HFF-Myc (cell line): ENCODE measurements around the gene KIAA0232.

Experiments used
- DNase-seq: peaks from one replicate; pipeline ENCODE4 v3.0.0-alpha.2; 2011; ENCODE audit warnings: low read depth; ENCODE audit errors: extremely low read depth
- H3K4me3 ChIP-seq: replicated peaks from 2 replicates; pipeline ENCODE4 v1.5.1; 2011; ENCODE audit warnings: low read depth, mild to moderate bottlenecking, control low read depth, low read length
- TF ChIP-seq, protein P1 (sequence below): IDR thresholded peaks from 2 replicates; pipeline ENCODE4 v1.5.1; 2012; ENCODE audit warnings: mild to moderate bottlenecking, low read depth, low read length, control low read depth; ENCODE audit errors: missing control alignments

The KIAA0232 gene

DNA sequence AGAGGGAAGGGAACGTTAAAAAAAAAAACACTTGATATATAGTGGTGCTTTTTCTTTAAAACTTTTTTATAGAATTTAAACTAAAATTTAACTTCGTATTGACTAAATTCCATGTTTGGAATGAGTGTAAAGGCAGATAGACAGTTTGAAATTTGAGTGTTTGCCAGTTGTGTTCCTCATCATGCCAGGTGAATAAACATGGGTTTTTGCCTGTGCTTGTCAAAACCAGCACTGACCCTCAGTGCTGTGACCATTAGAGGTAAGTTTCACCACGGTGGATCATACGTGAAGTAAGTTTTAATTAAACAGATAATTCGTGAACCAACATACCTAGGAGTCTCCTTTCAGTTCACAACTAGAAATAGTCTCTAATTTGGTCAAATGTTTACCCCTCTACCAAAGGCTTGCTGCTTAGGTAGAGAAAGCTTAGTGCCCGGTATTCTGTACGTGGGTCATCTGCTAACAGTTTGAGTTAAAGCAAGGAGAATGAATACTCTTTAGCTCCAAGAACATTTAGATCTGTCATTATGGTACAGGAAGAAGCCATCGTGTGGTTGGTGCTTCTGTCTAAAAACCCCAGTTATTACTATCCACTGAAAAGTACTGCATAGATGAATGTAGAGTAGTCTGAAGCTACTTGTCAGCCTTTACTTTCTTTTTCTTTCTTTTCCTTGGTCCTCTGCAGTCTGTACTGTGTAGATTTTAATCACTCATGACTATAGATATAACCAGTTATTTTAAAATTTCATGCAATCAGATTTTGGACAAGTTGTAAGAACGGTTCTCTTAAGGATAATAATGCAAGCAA lies 32.7 kb downstream of the KIAA0232 start:
- H3K4me3 ChIP-seq, result no peak overlapping the region
- TF ChIP-seq, protein P1, sequence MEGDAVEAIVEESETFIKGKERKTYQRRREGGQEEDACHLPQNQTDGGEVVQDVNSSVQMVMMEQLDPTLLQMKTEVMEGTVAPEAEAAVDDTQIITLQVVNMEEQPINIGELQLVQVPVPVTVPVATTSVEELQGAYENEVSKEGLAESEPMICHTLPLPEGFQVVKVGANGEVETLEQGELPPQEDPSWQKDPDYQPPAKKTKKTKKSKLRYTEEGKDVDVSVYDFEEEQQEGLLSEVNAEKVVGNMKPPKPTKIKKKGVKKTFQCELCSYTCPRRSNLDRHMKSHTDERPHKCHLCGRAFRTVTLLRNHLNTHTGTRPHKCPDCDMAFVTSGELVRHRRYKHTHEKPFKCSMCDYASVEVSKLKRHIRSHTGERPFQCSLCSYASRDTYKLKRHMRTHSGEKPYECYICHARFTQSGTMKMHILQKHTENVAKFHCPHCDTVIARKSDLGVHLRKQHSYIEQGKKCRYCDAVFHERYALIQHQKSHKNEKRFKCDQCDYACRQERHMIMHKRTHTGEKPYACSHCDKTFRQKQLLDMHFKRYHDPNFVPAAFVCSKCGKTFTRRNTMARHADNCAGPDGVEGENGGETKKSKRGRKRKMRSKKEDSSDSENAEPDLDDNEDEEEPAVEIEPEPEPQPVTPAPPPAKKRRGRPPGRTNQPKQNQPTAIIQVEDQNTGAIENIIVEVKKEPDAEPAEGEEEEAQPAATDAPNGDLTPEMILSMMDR, result no peak
- DNase-seq, result no peak

DNA sequence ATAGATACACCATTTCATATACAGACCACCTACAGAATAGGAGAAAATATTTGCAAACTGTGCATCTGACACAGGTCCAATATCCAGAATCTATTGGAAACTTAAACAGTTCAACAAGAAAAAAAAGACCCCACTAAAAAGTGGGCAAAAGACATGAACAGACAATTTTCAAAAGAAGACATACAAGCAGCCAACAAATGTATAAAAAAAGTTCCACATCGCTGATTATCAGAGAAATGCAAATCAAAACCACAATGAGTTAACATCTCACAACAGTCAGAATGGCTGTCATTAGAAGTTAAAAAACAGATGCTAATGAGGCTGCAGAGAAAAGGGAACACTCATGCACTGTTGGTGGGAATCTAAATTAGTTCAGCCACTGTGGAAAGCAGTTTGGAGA lies 36.8 kb downstream of the KIAA0232 start:
- no peak overlapping the region for H3K4me3 ChIP-seq
- DNase-seq, result no peak
- TF ChIP-seq, protein P1, result no peak

DNA sequence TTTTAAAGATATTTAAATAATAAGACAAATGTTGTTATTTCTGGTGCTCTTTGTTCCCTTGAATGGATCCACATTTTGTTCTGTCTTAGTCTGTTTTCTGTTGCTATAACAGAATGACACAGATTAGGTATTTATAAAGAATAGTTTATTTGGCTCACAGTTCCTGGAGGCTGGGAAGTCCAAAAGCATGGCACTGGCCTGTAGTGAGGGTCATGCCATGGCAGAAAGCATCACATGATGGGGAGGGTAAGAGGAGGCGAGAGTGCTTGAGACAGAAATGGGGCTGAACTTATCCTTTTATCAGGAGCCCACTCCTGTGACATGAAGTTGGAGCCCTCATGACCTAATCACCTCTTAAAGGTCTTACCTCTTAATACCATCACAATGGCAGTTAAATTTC lies 38.2 kb downstream of the KIAA0232 start:
- TF ChIP-seq, protein P1, result no peak
- DNase-seq, result no peak
- H3K4me3 ChIP-seq, result no peak overlapping the region

DNA sequence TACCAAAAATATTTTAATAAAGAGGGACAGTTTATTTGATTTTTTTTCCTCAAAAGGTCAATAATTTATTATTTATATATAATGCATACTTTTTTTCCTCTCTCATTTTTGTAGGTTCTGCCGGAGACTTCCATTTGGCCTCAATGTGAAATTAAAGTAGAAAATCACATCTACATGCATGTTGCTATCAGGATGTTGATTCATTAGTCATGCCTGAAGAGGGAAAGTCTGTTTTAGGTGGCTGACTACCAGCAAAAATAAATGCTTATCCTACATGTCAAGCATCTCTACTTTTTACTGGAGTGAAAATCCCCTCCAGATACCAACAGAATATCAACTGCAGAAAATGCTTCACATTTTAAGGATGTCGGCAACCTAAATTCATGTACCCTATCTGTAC lies 41.5 kb downstream of the KIAA0232 start:
- no peak for DNase-seq
- H3K4me3 ChIP-seq, result no peak overlapping the region
- TF ChIP-seq, protein P1, result no peak

DNA sequence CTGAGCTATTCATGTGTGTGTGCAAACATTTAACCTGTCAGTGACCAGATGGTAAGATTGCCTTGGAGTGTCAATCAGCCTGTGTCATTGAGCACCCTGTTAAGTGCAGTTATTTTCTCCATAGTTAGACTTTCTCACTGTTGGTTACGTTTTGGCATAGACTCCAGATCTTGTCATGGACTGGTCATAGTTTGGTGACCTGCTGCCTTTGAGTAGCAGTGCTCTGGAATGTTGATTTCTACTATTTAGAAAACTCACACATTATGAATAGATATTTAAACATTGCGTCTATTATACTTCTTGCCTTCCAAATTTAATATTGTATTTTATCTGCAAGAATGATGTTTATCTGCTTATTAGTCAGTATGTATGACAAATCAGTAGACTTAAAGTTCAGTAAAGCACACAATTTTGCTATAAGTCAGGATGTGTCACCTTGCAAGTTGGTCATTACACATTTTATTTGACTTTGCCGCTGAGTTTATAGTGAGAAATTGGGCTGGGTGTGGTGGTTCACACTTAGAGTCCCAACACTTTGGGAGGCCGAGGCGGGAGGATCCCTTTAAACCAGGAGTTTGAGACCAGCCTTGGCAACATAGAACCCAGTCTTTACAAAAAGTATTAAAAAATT lies 42.4 kb downstream of the KIAA0232 start:
- TF ChIP-seq, protein P1, result no peak
- H3K4me3 ChIP-seq, result no peak overlapping the region
- no peak for DNase-seq

DNA sequence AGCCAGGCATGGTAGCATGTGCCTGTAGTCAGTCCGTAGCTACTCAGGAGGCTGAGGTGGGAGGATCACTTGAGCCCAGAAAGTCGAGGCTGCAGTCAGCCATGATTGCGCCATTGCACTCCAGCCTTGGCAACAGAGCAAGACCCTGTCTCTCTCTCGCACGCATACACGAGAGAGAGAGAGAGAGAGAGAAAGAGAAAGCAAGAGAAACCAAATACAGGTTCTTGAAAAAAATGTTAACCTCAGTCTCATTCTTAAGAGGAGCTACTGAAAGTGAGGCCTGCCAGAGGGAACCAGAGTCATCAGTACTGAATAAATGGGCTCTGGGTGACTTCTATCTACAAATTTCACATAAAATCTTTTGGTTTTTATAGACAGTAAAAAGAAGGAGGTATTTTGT lies 42.9 kb downstream of the KIAA0232 start:
- DNase-seq, result no peak
- TF ChIP-seq, protein P1, result no peak
- no peak overlapping the region for H3K4me3 ChIP-seq
